ENCODE data around the gene S100A8.

GRCh38 chr1:153362187-153362775 lies 28.6 kb downstream of the S100A8 start:
- TF ChIP-seq CTCF (IDR thresholded peaks at IDR 0.05; ENCODE audit: low read depth, low read length) (no peak), POLR2A (IDR thresholded peaks at IDR 0.05; ENCODE audit: extremely low read depth, insufficient read length) (no peak), MAX (IDR thresholded peaks at IDR 0.05; ENCODE audit: low read depth, low read length) (no peak), MYC (IDR thresholded peaks at IDR 0.05; ENCODE audit: low read depth, low read length) (no peak)

Data from NB4 (cell line).